AG10803 (cell line): ENCODE measurements around the gene GDA.

ENCODE experiments used
- DNase-seq: peaks from one replicate; pipeline ENCODE4 v3.0.0; 2010; ENCODE audit warnings: low read depth
- H3K4me3 ChIP-seq: 2 replicates; pipeline ENCODE4 v1.5.1; 2011; ENCODE audit warnings: mild to moderate bottlenecking, low read length, control low read depth
- TF ChIP-seq, protein P1 (sequence below): conservative IDR thresholded peaks from 2 replicates; pipeline ENCODE4 v1.5.1; 2011; ENCODE audit warnings: mild to moderate bottlenecking, low read length, control low read depth, inconsistent platforms

The GDA gene

DNA sequence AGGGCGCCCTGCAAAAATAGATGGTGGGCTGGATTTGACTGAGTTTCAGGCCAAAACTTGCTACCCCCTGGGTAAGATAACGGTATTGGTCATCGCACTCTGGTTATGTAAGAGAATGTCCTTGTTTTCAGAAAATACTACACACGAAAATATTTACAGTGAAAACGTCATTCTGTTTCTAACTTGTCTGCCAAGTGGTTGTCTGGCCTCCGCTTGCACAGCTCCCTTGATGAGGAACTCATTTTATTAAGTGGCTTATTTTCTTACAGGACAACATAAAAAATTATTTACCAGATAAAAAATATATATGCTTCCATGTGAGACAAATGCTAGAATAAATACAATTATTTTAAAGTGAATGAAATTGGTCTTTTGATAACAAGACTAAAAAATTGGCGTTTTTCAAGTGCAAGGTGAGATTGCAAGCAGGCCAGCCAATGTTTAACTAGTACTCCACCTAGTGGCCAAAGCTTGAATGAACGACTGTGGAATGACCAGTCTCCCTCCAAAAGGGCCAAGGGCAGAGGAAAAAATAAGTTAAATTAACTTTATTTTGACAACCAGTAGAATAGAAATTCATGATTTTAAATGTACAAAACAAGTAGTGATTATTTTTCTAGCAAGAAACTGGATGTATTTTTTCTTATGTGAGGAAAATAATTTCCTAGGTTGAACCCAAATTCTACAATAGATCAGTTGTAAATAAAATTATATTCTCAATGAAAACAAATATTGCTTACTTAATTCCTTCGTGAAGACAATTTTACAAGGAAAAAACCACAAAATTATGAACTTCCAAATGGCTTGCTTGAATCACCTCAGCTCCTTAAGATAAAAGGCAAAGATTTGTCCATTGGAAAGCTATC lies 122.6 kb downstream of the GDA start:
- TF ChIP-seq, protein P1, sequence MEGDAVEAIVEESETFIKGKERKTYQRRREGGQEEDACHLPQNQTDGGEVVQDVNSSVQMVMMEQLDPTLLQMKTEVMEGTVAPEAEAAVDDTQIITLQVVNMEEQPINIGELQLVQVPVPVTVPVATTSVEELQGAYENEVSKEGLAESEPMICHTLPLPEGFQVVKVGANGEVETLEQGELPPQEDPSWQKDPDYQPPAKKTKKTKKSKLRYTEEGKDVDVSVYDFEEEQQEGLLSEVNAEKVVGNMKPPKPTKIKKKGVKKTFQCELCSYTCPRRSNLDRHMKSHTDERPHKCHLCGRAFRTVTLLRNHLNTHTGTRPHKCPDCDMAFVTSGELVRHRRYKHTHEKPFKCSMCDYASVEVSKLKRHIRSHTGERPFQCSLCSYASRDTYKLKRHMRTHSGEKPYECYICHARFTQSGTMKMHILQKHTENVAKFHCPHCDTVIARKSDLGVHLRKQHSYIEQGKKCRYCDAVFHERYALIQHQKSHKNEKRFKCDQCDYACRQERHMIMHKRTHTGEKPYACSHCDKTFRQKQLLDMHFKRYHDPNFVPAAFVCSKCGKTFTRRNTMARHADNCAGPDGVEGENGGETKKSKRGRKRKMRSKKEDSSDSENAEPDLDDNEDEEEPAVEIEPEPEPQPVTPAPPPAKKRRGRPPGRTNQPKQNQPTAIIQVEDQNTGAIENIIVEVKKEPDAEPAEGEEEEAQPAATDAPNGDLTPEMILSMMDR, result peak; percentile 93
- no peak overlapping the region for H3K4me3 ChIP-seq
- peak; percentile 48 for DNase-seq

DNA sequence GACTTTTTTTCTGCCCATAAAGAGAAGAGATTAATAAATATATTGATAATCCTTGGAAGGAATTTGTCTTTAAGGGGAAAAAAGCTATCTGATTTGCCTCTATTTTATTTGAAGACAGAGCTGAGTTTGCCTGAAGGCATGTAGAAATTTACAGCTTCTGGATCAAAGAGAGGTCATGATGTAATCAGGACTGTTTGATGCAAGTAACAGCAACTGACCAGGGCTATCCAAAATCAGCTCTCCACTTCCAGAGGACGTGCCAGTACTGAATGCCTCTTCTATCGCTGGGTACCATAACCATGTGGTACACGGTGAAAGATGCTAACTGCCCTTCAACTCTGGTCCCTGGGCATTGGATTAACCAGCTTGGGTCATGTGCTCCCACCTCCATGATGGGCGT lies 125.2 kb downstream of the GDA start:
- TF ChIP-seq, protein P1, result no peak

DNA sequence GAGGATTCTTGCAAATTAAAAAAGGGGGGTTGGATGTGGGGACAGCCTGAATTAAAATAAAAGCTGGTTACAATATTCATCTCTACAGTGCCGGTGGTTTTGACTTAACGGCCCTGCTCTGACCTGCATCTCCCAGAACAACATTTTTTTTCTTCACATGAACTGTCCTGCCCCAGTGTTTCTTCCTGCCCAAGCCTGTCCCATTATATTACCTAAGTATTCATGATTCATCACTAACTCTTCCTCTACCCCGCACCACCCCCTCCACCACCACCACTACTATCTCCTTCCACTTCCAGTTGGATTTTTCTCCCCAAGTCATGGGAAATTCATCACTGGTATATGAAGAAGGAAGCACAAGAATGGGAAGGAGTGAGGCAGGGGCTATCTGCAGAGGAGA lies 125.7 kb downstream of the GDA start:
- no peak for DNase-seq
- TF ChIP-seq, protein P1, result no peak

More for the DNA sequence above, 125.2 kb downstream of the GDA start:
- DNase-seq, result no peak
- H3K4me3 ChIP-seq, result no peak overlapping the region

DNA sequence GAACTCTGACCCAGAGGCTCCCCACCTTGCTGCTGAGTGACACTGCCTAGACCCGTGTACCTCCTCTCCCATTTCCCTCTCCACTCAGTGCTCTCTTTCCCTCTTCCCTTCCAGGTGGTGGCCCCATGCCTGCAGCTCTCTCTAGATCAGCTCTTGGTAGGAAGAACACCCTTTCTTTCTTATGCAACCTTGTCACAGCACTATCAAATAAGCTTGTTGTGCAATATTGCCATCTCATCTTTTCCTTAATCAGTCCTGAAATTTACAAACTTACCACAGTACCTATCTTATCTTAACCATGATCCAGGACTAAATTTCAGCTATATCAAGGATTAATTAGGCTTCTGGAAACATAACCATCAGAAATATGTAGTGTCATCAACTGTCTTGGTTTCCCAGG lies 127.2 kb downstream of the GDA start:
- no peak for DNase-seq

More for the DNA sequence above, 125.7 kb downstream of the GDA start:
- no peak overlapping the region for H3K4me3 ChIP-seq

DNA sequence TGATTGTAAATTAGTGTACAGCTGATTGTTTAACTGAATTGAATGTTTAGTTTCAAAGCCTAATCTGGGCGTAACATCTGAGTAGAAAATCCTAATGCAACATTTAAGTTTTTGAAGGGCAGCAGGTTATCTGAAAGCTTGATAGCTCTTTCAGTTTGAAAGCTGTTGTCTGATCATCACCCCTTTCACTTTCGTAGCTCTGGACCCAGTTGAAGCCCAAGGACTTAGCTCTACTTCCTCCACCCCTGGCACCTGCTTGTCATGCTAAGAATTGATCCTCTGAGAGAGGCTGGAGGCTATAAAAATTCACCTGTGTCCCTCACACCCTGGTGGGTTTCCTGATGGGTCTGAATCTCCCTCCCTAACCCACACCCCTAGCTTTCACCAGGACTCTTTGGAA lies 129.7 kb downstream of the GDA start:
- no peak for DNase-seq
- TF ChIP-seq, protein P1, result no peak
- no peak overlapping the region for H3K4me3 ChIP-seq

More for the DNA sequence above, 127.2 kb downstream of the GDA start:
- H3K4me3 ChIP-seq, result no peak overlapping the region
- TF ChIP-seq, protein P1, result no peak

DNA sequence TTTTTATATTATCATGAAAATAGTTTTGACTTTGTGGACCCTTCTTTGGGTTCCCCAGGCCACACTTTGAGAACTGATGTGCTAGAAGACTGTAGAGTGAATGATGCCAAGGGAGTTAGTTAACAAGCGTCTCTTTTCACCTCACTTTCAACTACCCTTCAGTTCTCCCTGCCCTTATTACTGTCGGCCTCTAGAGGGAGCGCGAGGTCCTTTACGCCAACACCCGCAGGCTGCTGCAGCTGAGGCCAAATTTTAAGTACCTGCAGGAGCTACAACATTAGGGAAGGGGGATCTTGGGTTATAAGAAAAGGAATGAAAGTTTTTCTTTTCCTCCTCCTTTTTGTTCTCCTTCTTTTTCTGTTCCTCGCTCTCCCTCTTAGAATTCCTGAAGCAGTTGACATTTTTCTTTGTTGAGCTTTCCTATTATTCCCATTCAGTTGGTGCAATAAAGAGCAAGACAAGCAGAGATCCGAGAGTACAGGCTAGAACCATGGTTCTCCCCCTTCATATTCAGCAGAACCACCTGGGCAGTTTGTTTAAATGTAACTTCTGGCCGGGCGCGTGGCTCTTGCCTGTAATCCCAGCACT lies 131.8 kb downstream of the GDA start:
- DNase-seq, result peak; percentile 68
- H3K4me3 ChIP-seq, result no peak overlapping the region
- TF ChIP-seq, protein P1, result peak; percentile 99

DNA sequence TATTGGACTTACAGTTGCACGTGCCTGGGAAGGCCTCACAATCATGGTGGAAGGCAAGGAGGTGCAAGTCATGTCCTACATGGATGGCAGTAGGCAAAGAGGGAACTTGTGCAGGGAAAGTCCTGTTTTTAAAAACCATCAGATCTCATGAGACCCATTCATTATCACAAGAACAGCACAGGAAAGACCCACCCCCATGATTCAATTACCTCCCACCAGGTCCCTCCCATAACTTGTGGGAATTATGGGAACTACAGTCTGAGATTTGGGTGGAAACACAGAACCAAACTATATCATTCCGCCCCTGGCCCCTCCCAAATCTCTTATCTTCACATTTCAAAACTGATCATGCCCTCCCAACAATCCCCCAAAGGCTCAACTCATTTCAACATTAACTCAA lies 140.2 kb downstream of the GDA start:
- TF ChIP-seq, protein P1, result no peak
- DNase-seq, result no peak
- no peak overlapping the region for H3K4me3 ChIP-seq
